HEK293 (cell line): ENCODE results near the gene PROX2.
A peak's percentile ranks its signal among the peaks of the same experiment; 100 is the strongest.

Experiments used
- CTCF ChIA-PET: fragments of 350-600 bp; formaldehyde crosslinking; extraction: SDS; loops from one replicate; lab custom pipeline; 2021; ENCODE audit warnings: antibody characterized with exemption; lab: Yijun Ruan, JAX
- POLR2A ChIA-PET: fragments of 300-600 bp; formaldehyde crosslinking; extraction: SDS; loops from one replicate; lab custom pipeline; 2020; ENCODE audit warnings: antibody characterized with exemption, inconsistent platforms; lab: Yijun Ruan, JAX
- H3K27ac ChIP-seq: fragments of 200-500 bp; sonication (Bioruptor generic); 2 replicates; pipeline ENCODE4 v1.5.1; 2014; ENCODE audit warnings: low read depth, low read length, control low read depth, inconsistent platforms; ENCODE audit errors: extremely low read depth
- H3K36me3 ChIP-seq, 2 experiments: fragments of 200-500 bp in 1 of 2; sonication (Bioruptor generic) in 1 of 2; 1 replicate in 1 of 2; 2 replicates in 1 of 2; pipeline ENCODE4 v1.5.1; 2014 to 2017; ENCODE audit warnings: inconsistent platforms in 2 of 2, low read length in 2 of 2; ENCODE audit not compliant: control insufficient read depth in 2 of 2, insufficient read depth in 1 of 2
- H3K4me1 ChIP-seq: fragments of 200-500 bp; sonication (Bioruptor generic); 2 replicates; pipeline ENCODE4 v1.5.1; 2014; ENCODE audit warnings: mild to moderate bottlenecking, low read length, inconsistent platforms; ENCODE audit not compliant: control insufficient read depth, insufficient read depth
- H3K4me3 ChIP-seq: 2 replicates; pipeline ENCODE4 v1.5.1; 2011; ENCODE audit warnings: low read depth, mild to moderate bottlenecking, control low read depth, low read length, moderate library complexity
- H3K9me3 ChIP-seq: fragments of 200-500 bp; sonication (Bioruptor generic); 2 replicates; pipeline ENCODE4 v1.5.1; 2014; ENCODE audit warnings: low read depth, low read length, inconsistent platforms; ENCODE audit not compliant: control insufficient read depth, insufficient read depth
- BCL11A ChIP-seq: fragments of 450-650 bp; formaldehyde crosslinking; IDR thresholded peaks from 2 replicates; pipeline ENCODE4 v1.5.1; 2016; ENCODE audit warnings: low read depth, missing biosample characterization, missing genetic modification characterization
- GFI1B ChIP-seq: fragments of 450-650 bp; formaldehyde crosslinking; IDR thresholded peaks from 2 replicates; pipeline ENCODE4 v1.5.1; 2016; ENCODE audit warnings: missing biosample characterization, missing genetic modification characterization
- KLF16 ChIP-seq: fragments of 450-650 bp; formaldehyde crosslinking; IDR thresholded peaks from 2 replicates; pipeline ENCODE4 v1.5.1; 2017; ENCODE audit warnings: missing biosample characterization, missing genetic modification characterization
- KLF7 ChIP-seq: fragments of 450-650 bp; formaldehyde crosslinking; IDR thresholded peaks from 2 replicates; pipeline ENCODE4 v1.5.1; 2016; ENCODE audit warnings: missing biosample characterization, missing genetic modification characterization, borderline replicate concordance
- KLF8 ChIP-seq: fragments of 450-650 bp; formaldehyde crosslinking; IDR thresholded peaks from 2 replicates; pipeline ENCODE4 v1.5.1; 2016; ENCODE audit warnings: missing biosample characterization, missing genetic modification characterization
- MYNN ChIP-seq: fragments of 450-650 bp; formaldehyde crosslinking; IDR thresholded peaks from 2 replicates; pipeline ENCODE4 v1.5.1; 2016; ENCODE audit warnings: missing biosample characterization, missing genetic modification characterization, borderline replicate concordance
- ZBTB48 ChIP-seq: fragments of 450-650 bp; formaldehyde crosslinking; IDR thresholded peaks from 2 replicates; pipeline ENCODE4 v1.5.1; 2016; ENCODE audit warnings: missing biosample characterization, missing genetic modification characterization
- ZFP69B ChIP-seq: fragments of 450-650 bp; formaldehyde crosslinking; IDR thresholded peaks from 2 replicates; pipeline ENCODE4 v1.5.1; 2016; ENCODE audit warnings: missing biosample characterization, missing genetic modification characterization
- ZIC2 ChIP-seq: fragments of 450-650 bp; formaldehyde crosslinking; IDR thresholded peaks from 2 replicates; pipeline ENCODE4 v1.5.1; 2016; ENCODE audit warnings: missing biosample characterization, missing genetic modification characterization
- ZNF121 ChIP-seq: fragments of 450-650 bp; formaldehyde crosslinking; IDR thresholded peaks from 2 replicates; pipeline ENCODE4 v1.5.1; 2016; ENCODE audit warnings: missing biosample characterization, missing genetic modification characterization
- ZNF138 ChIP-seq: fragments of 450-650 bp; formaldehyde crosslinking; IDR thresholded peaks from 2 replicates; pipeline ENCODE4 v1.5.1; 2016; ENCODE audit warnings: missing biosample characterization, missing genetic modification characterization, borderline replicate concordance
- ZNF19 ChIP-seq: fragments of 450-650 bp; formaldehyde crosslinking; IDR thresholded peaks from 2 replicates; pipeline ENCODE4; 2016; ENCODE audit warnings: missing biosample characterization, missing genetic modification characterization, low read depth
- ZNF23 ChIP-seq: fragments of 450-650 bp; formaldehyde crosslinking; IDR thresholded peaks from 2 replicates; pipeline ENCODE4 v1.5.1; 2016; ENCODE audit warnings: missing biosample characterization, missing genetic modification characterization, borderline replicate concordance
- ZNF391 ChIP-seq: fragments of 450-650 bp; formaldehyde crosslinking; IDR thresholded peaks from 2 replicates; pipeline ENCODE4 v1.5.1; 2016; ENCODE audit warnings: low read depth, missing biosample characterization, missing genetic modification characterization, borderline replicate concordance
- ZNF473 ChIP-seq: fragments of 450-650 bp; formaldehyde crosslinking; IDR thresholded peaks from 2 replicates; pipeline ENCODE4 v1.5.1; 2017; ENCODE audit warnings: missing biosample characterization, missing genetic modification characterization
- ZNF48 ChIP-seq: fragments of 450-650 bp; formaldehyde crosslinking; IDR thresholded peaks from 2 replicates; pipeline ENCODE4 v1.5.1; 2016; ENCODE audit warnings: missing biosample characterization, missing genetic modification characterization
- ZNF521 ChIP-seq: fragments of 450-650 bp; formaldehyde crosslinking; IDR thresholded peaks from 2 replicates; pipeline ENCODE4 v1.5.1; 2017; ENCODE audit warnings: missing biosample characterization, mild to moderate bottlenecking, missing genetic modification characterization
- ZNF530 ChIP-seq: fragments of 450-650 bp; formaldehyde crosslinking; IDR thresholded peaks from 2 replicates; pipeline ENCODE4 v1.5.1; 2016; ENCODE audit warnings: low read depth, missing biosample characterization, missing genetic modification characterization
- ZNF624 ChIP-seq: fragments of 450-650 bp; formaldehyde crosslinking; IDR thresholded peaks from 2 replicates; pipeline ENCODE4 v1.5.1; 2017; ENCODE audit warnings: missing biosample characterization, missing genetic modification characterization
- ZSCAN16 ChIP-seq: fragments of 450-650 bp; formaldehyde crosslinking; IDR thresholded peaks from 2 replicates; pipeline ENCODE4 v1.5.1; 2016; ENCODE audit warnings: missing biosample characterization, missing genetic modification characterization
- TF ChIP-seq, protein P1 (sequence below): fragments of 450-650 bp; formaldehyde crosslinking; IDR thresholded peaks from 2 replicates; pipeline ENCODE4 v1.5.1; 2016; ENCODE audit warnings: missing biosample characterization, missing genetic modification characterization
- TF ChIP-seq, protein P2 (sequence below): fragments of 450-650 bp; formaldehyde crosslinking; IDR thresholded peaks from 2 replicates; pipeline ENCODE4 v1.5.1; 2016; ENCODE audit warnings: missing biosample characterization, missing genetic modification characterization
- TF ChIP-seq, protein P3 (sequence below): fragments of 450-650 bp; formaldehyde crosslinking; optimal IDR thresholded peaks from 2 replicates; pipeline ENCODE3; 2016; ENCODE audit warnings: missing biosample characterization, mild to moderate bottlenecking, missing genetic modification characterization
- TF ChIP-seq, protein P4 (sequence below): fragments of 450-650 bp; formaldehyde crosslinking; IDR thresholded peaks from 2 replicates; pipeline ENCODE4 v1.5.1; 2016; ENCODE audit warnings: missing biosample characterization, missing genetic modification characterization, low read depth
- TF ChIP-seq, protein P5 (sequence below): fragments of 450-650 bp; formaldehyde crosslinking; IDR thresholded peaks from 2 replicates; pipeline ENCODE4 v1.5.1; 2016; ENCODE audit warnings: missing biosample characterization, missing genetic modification characterization

Gene PROX2

DNA sequence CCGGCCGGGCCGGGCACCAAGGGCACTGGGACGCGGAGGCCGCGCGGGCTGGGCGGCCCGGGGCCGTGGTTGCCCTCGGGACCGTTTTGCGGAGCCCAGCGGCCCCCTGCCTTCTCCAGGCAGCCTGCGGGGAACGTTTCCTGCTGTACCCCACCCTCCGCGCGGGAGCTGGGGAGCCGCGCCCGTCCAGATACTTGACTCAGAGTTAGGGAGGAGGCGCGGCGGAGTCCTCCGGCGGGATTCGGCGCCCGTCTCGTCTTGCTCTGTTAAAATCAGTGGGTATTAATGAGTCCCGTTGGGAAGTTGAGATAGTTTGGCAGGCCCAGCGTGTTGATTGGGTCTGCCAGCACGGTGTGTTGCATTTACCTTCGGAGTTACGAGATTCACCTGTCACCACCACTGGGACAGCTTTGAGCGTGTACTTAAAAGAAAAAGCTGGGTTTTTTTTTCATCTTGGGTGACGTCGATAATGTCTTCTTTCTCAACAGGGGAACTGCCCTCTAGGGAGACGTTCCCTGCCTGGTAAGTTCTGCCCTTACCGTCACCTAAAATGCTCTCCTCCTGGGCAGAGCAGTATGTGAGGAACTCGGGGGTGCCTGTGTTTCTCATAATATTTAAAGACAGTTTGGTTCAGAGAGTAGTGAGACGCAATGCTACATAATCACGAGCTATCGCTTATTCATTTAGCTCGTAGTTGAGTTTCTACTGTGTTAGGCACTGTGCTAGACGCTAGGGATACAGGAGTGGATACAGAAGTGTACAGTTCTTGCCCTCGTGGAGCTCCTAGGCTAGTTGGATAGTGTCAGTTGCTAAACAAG, 6.4 kb upstream of the PROX2 start (continued):
- TF ChIP-seq, protein P1, sequence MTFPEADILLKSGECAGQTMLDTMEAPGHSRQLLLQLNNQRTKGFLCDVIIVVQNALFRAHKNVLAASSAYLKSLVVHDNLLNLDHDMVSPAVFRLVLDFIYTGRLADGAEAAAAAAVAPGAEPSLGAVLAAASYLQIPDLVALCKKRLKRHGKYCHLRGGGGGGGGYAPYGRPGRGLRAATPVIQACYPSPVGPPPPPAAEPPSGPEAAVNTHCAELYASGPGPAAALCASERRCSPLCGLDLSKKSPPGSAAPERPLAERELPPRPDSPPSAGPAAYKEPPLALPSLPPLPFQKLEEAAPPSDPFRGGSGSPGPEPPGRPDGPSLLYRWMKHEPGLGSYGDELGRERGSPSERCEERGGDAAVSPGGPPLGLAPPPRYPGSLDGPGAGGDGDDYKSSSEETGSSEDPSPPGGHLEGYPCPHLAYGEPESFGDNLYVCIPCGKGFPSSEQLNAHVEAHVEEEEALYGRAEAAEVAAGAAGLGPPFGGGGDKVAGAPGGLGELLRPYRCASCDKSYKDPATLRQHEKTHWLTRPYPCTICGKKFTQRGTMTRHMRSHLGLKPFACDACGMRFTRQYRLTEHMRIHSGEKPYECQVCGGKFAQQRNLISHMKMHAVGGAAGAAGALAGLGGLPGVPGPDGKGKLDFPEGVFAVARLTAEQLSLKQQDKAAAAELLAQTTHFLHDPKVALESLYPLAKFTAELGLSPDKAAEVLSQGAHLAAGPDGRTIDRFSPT = no peak
- TF ChIP-seq, protein P2, sequence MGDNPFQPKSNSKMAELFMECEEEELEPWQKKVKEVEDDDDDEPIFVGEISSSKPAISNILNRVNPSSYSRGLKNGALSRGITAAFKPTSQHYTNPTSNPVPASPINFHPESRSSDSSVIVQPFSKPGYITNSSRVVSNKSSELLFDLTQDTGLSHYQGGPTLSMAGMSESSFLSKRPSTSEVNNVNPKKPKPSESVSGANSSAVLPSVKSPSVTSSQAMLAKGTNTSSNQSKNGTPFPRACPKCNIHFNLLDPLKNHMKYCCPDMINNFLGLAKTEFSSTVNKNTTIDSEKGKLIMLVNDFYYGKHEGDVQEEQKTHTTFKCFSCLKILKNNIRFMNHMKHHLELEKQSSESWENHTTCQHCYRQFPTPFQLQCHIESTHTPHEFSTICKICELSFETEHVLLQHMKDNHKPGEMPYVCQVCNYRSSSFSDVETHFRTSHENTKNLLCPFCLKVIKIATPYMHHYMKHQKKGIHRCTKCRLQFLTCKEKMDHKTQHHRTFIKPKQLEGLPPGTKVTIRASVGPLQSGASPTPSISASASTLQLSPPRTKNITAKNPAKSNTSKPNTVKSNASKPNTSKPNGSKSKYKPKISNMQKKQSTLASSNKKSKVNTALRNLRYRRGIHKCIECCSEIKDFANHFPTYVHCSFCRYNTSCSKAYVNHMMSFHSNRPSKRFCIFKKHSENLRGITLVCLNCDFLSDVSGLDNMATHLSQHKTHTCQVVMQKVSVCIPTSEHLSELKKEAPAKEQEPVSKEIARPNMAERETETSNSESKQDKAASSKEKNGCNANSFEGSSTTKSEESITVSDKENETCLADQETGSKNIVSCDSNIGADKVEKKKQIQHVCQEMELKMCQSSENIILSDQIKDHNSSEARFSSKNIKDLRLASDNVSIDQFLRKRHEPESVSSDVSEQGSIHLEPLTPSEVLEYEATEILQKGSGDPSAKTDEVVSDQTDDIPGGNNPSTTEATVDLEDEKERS (tag by site-specific recombination) = no peak
- no peak for TF ChIP-seq ZNF19 (tag by site-specific recombination)
- no peak for TF ChIP-seq MYNN (tag by site-specific recombination)
- no peak for TF ChIP-seq ZNF138 (tag by site-specific recombination)
- TF ChIP-seq, protein P3, sequence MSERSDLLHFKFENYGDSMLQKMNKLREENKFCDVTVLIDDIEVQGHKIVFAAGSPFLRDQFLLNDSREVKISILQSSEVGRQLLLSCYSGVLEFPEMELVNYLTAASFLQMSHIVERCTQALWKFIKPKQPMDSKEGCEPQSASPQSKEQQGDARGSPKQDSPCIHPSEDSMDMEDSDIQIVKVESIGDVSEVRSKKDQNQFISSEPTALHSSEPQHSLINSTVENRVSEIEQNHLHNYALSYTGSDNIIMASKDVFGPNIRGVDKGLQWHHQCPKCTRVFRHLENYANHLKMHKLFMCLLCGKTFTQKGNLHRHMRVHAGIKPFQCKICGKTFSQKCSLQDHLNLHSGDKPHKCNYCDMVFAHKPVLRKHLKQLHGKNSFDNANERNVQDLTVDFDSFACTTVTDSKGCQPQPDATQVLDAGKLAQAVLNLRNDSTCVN (tag by site-specific recombination) = peak; percentile 59
- TF ChIP-seq BCL11A (tag by site-specific recombination) = no peak
- TF ChIP-seq, protein P4, sequence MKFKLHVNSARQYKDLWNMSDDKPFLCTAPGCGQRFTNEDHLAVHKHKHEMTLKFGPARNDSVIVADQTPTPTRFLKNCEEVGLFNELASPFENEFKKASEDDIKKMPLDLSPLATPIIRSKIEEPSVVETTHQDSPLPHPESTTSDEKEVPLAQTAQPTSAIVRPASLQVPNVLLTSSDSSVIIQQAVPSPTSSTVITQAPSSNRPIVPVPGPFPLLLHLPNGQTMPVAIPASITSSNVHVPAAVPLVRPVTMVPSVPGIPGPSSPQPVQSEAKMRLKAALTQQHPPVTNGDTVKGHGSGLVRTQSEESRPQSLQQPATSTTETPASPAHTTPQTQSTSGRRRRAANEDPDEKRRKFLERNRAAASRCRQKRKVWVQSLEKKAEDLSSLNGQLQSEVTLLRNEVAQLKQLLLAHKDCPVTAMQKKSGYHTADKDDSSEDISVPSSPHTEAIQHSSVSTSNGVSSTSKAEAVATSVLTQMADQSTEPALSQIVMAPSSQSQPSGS = 0 out of 2 replicates have a peak, but pooled peaks have one; percentile 20
- peak; percentile 85 for TF ChIP-seq ZIC2 (tag by site-specific recombination)
- TF ChIP-seq, all 188 proteins: peak for 4

DNA sequence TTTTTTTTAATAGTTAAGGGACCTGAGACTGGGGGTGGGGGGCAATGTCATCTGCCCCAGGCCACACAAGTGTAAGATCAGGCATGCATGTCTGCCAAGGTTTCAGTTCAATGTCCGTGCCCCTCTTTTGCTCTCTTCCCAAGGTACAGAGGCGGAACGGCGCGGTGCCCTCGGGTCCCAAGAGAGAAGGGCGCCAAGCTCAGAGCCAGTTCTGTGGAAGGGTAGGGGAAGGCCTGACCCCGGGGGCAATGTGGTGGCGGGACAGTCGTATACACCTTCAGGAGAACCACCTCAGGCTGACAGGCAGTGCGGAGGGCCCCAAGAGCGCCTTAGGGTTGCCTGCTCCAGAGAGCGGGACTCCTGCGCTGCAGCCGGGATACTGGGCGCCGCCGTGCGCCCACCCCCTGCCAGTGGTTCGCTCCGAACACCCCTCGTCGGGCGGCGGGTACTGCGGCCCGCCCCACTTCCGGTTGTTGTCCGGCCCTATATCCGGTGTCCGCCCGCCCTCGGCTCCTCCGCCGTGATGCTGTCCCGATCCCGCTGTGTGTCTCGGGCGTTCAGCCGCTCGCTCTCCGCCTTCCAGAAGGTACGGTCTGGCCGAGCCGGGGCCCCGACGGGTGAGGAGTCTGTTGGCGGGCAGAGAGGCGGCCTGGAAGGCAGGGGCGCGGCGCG, 5.6 kb upstream of the PROX2 start, which contains the start of gene DLST:
TSS of gene DLST (plus strand) at position 486 of the 672 bp plus-strand sequence. CDS start at position 524, 38 bp downstream.
- Histone ChIP-seq H3K4me1 (peaks cover 19% of the 10 kb centered on the region; the same call in 1 of the 2 replicates), H3K4me3 (peak within 1 kb of the TSS; percentile 90), H3K27ac (peak within 1 kb of the TSS; percentile 95), H3K36me3 (peaks cover 4 to 30% of the 10 kb centered on the region in 2 experiments), H3K9me3 (no peaks in the 10 kb centered on the region)
- ChIA-PET CTCF (interaction anchor here (1.0 to 4.7 kb wide), 4 partner anchors 16 to 207 kb away, joined by 5 to 31 read pairs (median 9); no protein-coding TSS in a partner anchor), POLR2A (interaction anchor here (0.6 to 2.1 kb wide), 5 partner anchors 10 to 25 kb away, joined by 3 to 7 read pairs (median 3); no protein-coding TSS in a partner anchor)
- TF ChIP-seq ZNF23 (tag by site-specific recombination) (no peak), KLF7 (tag by site-specific recombination) (peak; percentile 61), KLF8 (tag by site-specific recombination) (peak; percentile 79), ZNF19 (tag by site-specific recombination) (no peak), ZNF391 (tag by site-specific recombination) (peak; percentile 80; the same call in 1 of the 2 replicates), ZNF530 (tag by site-specific recombination) (no peak), ZNF521 (tag by site-specific recombination) (no peak), ZFP69B (peak; percentile 79), KLF16 (tag by site-specific recombination) (peak; percentile 74), ZBTB48 (tag by site-specific recombination) (peak; percentile 97), ZNF48 (tag by site-specific recombination) (no peak), GFI1B (tag by site-specific recombination) (no peak), ZNF624 (peak; percentile 66; the same call in 1 of the 2 replicates), ZNF473 (tag by site-specific recombination) (no peak), ZNF121 (no peak), ZNF138 (tag by site-specific recombination) (no peak), ZSCAN16 (no peak)
- TF ChIP-seq, protein P5, sequence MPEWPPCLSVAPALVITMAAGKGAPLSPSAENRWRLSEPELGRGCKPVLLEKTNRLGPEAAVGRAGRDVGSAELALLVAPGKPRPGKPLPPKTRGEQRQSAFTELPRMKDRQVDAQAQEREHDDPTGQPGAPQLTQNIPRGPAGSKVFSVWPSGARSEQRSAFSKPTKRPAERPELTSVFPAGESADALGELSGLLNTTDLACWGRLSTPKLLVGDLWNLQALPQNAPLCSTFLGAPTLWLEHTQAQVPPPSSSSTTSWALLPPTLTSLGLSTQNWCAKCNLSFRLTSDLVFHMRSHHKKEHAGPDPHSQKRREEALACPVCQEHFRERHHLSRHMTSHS = no peak
